H1 (cell line): ENCODE measurements around the gene ANKRD17. TPM values are rescaled to one million over a fixed set of nuclear protein-coding genes. Genes with fewer than 3 reads are reported as not detected.
A peak's percentile ranks its signal among the peaks of the same experiment; 100 is the strongest.

Experiments
- CTCF ChIA-PET: fragments of 300-600 bp; sonication (Branson Sonifier 250); formaldehyde crosslinking; loops from one replicate; lab custom pipeline; 2021; ENCODE audit not compliant: partially characterized antibody; lab: Charles Lee
- POLR2A ChIA-PET: fragments of 300-600 bp; sonication (Branson Sonifier 250); formaldehyde crosslinking; loops from one replicate; lab custom pipeline; 2021; ENCODE audit warnings: inconsistent platforms; ENCODE audit not compliant: partially characterized antibody; lab: Charles Lee
- DNase-seq, 2 experiments: peaks; one replicate each; pipeline versions ENCODE4 v3.0.0 to v3.0.0-alpha.2; 2010 to 2022; ENCODE audit warnings: low spot score in 2 of 2, low read depth in 1 of 2, mixed read lengths in 1 of 2
- FAIRE-seq: peaks from 2 replicates; lab custom pipeline; 2011; peaks lifted over from hg19 to GRCh38; lab: Jason Lieb, UNC
- H2AFZ ChIP-seq: 2 replicates; pipeline ENCODE4 v1.8.1; 2012; ENCODE audit warnings: low read length, inconsistent platforms
- H2AK5ac ChIP-seq: 2 replicates; pipeline ENCODE4 v1.6.1; 2013; ENCODE audit warnings: low read depth, low read length
- H2BK120ac ChIP-seq: replicated peaks from 2 replicates; pipeline ENCODE3; 2013; ENCODE audit warnings: low read depth, low read length, inconsistent platforms
- H2BK12ac ChIP-seq: 2 replicates; pipeline ENCODE4 v1.6.1; 2013; ENCODE audit warnings: low read depth, low read length
- H2BK15ac ChIP-seq: 2 replicates; pipeline ENCODE4 v1.6.1; 2013; ENCODE audit warnings: low read length
- H2BK20ac ChIP-seq: 2 replicates; pipeline ENCODE4 v1.6.1; 2013; ENCODE audit warnings: low read length
- H2BK5ac ChIP-seq: 2 replicates; pipeline ENCODE4 v1.6.1; 2013; ENCODE audit warnings: low read depth, low read length
- H3K14ac ChIP-seq: 2 replicates; pipeline ENCODE4 v1.6.1; 2013; ENCODE audit warnings: inconsistent platforms; ENCODE audit not compliant: insufficient read length
- H3K18ac ChIP-seq: 2 replicates; pipeline ENCODE4 v1.6.1; 2013; ENCODE audit warnings: low read length; ENCODE audit errors: extremely low read depth
- H3K23ac ChIP-seq: 2 replicates; pipeline ENCODE4 v1.6.1; 2013; ENCODE audit warnings: inconsistent platforms; ENCODE audit not compliant: insufficient read length
- H3K23me2 ChIP-seq: 2 replicates; pipeline ENCODE4 v1.6.1; 2013; ENCODE audit warnings: low read depth, low read length
- H3K27ac ChIP-seq: 2 replicates; pipeline ENCODE4 v1.6.1; 2011; ENCODE audit warnings: low read depth, low read length, inconsistent platforms
- H3K27me3 ChIP-seq, 4 experiments: replicated peaks in 1 of 4; 1 replicate in 1 of 4; 2 replicates in 3 of 4; pipeline versions ENCODE4 v1.6.1 to v1.8.1; 2011 to 2013; ENCODE audit warnings: low read length in 3 of 4, mild to moderate bottlenecking in 3 of 4, inconsistent platforms in 2 of 4, mixed read lengths in 2 of 4, moderate library complexity in 1 of 4; ENCODE audit not compliant: control insufficient read depth in 3 of 4, insufficient read depth in 3 of 4; ENCODE audit errors: extremely low read depth in 1 of 4
- H3K36me3 ChIP-seq, 4 experiments: 2 replicates each; pipeline versions ENCODE4 v1.6.1 to v1.8.1; 2011 to 2013; ENCODE audit warnings: mild to moderate bottlenecking in 4 of 4, low read length in 3 of 4, moderate library complexity in 2 of 4, control low read depth in 1 of 4, inconsistent platforms in 1 of 4; ENCODE audit not compliant: insufficient read depth in 4 of 4, control insufficient read depth in 2 of 4
- H3K4ac ChIP-seq: replicated peaks from 2 replicates; pipeline ENCODE3; 2013; ENCODE audit warnings: low read length, low read depth, mixed read lengths, inconsistent platforms; ENCODE audit not compliant: insufficient read length
- H3K4me1 ChIP-seq, 4 experiments: replicated peaks in 1 of 4; 1 replicate in 1 of 4; 2 replicates in 3 of 4; pipeline versions ENCODE4 v1.6.1 to v1.8.1; 2011 to 2013; ENCODE audit warnings: low read length in 3 of 4, inconsistent platforms in 2 of 4, mixed read lengths in 1 of 4; ENCODE audit not compliant: insufficient read depth in 4 of 4, control insufficient read depth in 3 of 4
- H3K4me2 ChIP-seq, 2 experiments: 2 replicates each; pipeline versions ENCODE4 v1.6.1 to v1.8.1; 2011 to 2013; ENCODE audit warnings: low read depth in 2 of 2, low read length in 2 of 2, control low read depth in 1 of 2, inconsistent platforms in 1 of 2, mild to moderate bottlenecking in 1 of 2; ENCODE audit not compliant: insufficient read depth in 1 of 2
- H3K4me3 ChIP-seq, 4 experiments: fragments of 200-600, 300-600 bp in 1 of 4; sonication (generic), shearing (Covaris generic), sonication (Bioruptor Twin) in 1 of 4; 2 replicates each; pipeline versions ENCODE4 v1.5.1 to v1.8.1; 2011 to 2016; ENCODE audit warnings: low read length in 4 of 4, low read depth in 3 of 4, control low read depth in 2 of 4, inconsistent platforms in 2 of 4, mild to moderate bottlenecking in 2 of 4, mixed read lengths in 1 of 4, moderate library complexity in 1 of 4; ENCODE audit not compliant: insufficient read depth in 2 of 4; ENCODE audit errors: extremely low read depth in 1 of 4
- H3K56ac ChIP-seq: replicated peaks from 2 replicates; pipeline ENCODE3; 2013; ENCODE audit warnings: low read depth, mild to moderate bottlenecking, mixed read lengths, low read length, inconsistent platforms; ENCODE audit not compliant: insufficient read length
- H3K79me1 ChIP-seq: 2 replicates; pipeline ENCODE4 v1.6.1; 2013; ENCODE audit warnings: low read depth, low read length, control low read depth
- H3K79me2 ChIP-seq, 2 experiments: 2 replicates each; pipeline versions ENCODE4 v1.6.1 to v1.8.1; 2012 to 2013; ENCODE audit warnings: low read length in 2 of 2, mild to moderate bottlenecking in 2 of 2, inconsistent platforms in 1 of 2; ENCODE audit not compliant: insufficient read depth in 2 of 2, control insufficient read depth in 1 of 2
- H3K9ac ChIP-seq, 4 experiments: replicated peaks in 1 of 4; 1 replicate in 1 of 4; 2 replicates in 3 of 4; pipeline versions ENCODE4 v1.6.1 to v1.8.1; 2011 to 2013; ENCODE audit warnings: low read depth in 3 of 4, low read length in 3 of 4, control low read depth in 2 of 4, mild to moderate bottlenecking in 2 of 4, moderate library complexity in 2 of 4, inconsistent platforms in 1 of 4; ENCODE audit errors: extremely low read depth in 1 of 4
- H3K9me3 ChIP-seq, 2 experiments: 2 replicates each; pipeline versions ENCODE4 v1.6.1 to v1.8.1; 2012 to 2013; ENCODE audit warnings: mild to moderate bottlenecking in 2 of 2, moderate library complexity in 2 of 2, control low read depth in 1 of 2, inconsistent platforms in 1 of 2, low read depth in 1 of 2, low read length in 1 of 2, mixed read lengths in 1 of 2; ENCODE audit not compliant: insufficient read depth in 2 of 2
- H4K20me1 ChIP-seq, 2 experiments: replicated peaks in 1 of 2; 2 replicates each; pipeline versions ENCODE3 to v1.8.1; 2011 to 2013; ENCODE audit warnings: inconsistent platforms in 2 of 2, low read length in 2 of 2, mild to moderate bottlenecking in 1 of 2; ENCODE audit not compliant: insufficient read depth in 2 of 2, control insufficient read depth in 1 of 2
- H4K5ac ChIP-seq: 2 replicates; pipeline ENCODE4 v1.6.1; 2013; ENCODE audit warnings: low read length, low read depth, mixed read lengths, inconsistent platforms; ENCODE audit not compliant: insufficient read length
- H4K8ac ChIP-seq: 2 replicates; pipeline ENCODE4 v1.8.0; 2013; ENCODE audit warnings: mild to moderate bottlenecking, moderate library complexity, low read length, inconsistent platforms; ENCODE audit not compliant: insufficient read depth; ENCODE audit errors: extremely low read depth
- H4K91ac ChIP-seq: replicated peaks from 2 replicates; pipeline ENCODE3; 2013; ENCODE audit warnings: low read length, mixed read lengths, inconsistent platforms; ENCODE audit not compliant: insufficient read length
- BCL11A ChIP-seq, 2 experiments: IDR thresholded peaks; one replicate each; pipeline ENCODE4 v1.6.1; 2011; ENCODE audit warnings: low read depth in 2 of 2, low read length in 2 of 2, mild to moderate bottlenecking in 2 of 2
- CBX5 ChIP-seq: fragments of 300-800, 300-1000 bp; sonication (generic); IDR thresholded peaks from 2 replicates; pipeline ENCODE4 v1.7.1; 2016; ENCODE audit warnings: antibody characterized with exemption, low read length, low read depth
- GABPA ChIP-seq: IDR thresholded peaks from 2 replicates; pipeline ENCODE4 v1.6.1; 2011; ENCODE audit warnings: mild to moderate bottlenecking, low read length, moderate library complexity, borderline replicate concordance; ENCODE audit not compliant: insufficient read depth
- HDAC6 ChIP-seq: IDR thresholded peaks from one replicate; pipeline ENCODE4 v1.7.1; 2012; ENCODE audit warnings: low read depth, mild to moderate bottlenecking, inconsistent platforms, low read length, moderate library complexity
- JUN ChIP-seq: IDR thresholded peaks from 2 replicates; pipeline ENCODE4 v1.6.1; 2011; ENCODE audit warnings: low read depth, mild to moderate bottlenecking, improper control_type of control experiment, low read length
- MAX ChIP-seq: IDR thresholded peaks from 2 replicates; pipeline ENCODE4 v1.6.1; 2012; ENCODE audit warnings: inconsistent platforms
- RAD21 ChIP-seq, 2 experiments: IDR thresholded peaks in 1 of 2; conservative IDR thresholded peaks in 1 of 2; 2 replicates each; pipeline ENCODE4 v1.6.1; 2011; ENCODE audit warnings: low read depth in 2 of 2, low read length in 2 of 2, improper control_type of control experiment in 1 of 2, inconsistent platforms in 1 of 2, mild to moderate bottlenecking in 1 of 2, moderate library complexity in 1 of 2
- SP1 ChIP-seq: IDR thresholded peaks from 2 replicates; pipeline ENCODE4 v1.6.1; 2011; ENCODE audit warnings: low read depth, low read length
- TBP ChIP-seq: IDR thresholded peaks from 2 replicates; pipeline ENCODE4 v1.6.1; 2011; ENCODE audit warnings: low read depth, low read length, improper control_type of control experiment
- TEAD4 ChIP-seq: IDR thresholded peaks from 2 replicates; pipeline ENCODE4 v1.6.1; 2012; ENCODE audit warnings: low read depth, low read length, inconsistent platforms, mixed read lengths
- ZNF274 ChIP-seq: IDR thresholded peaks from 2 replicates; pipeline ENCODE4 v1.7.0; 2012; ENCODE audit warnings: low read length, borderline replicate concordance; ENCODE audit errors: extremely low read depth
- WGBS, 2 experiments: shearing (Covaris generic) in 1 of 2; methylation state at CpG; one replicate each; pipeline versions ENCODE4 v1.1.6 to v1.1.7; 2013 to 2015; ENCODE audit warnings: low lambda C conversion rate in 2 of 2, mixed read lengths in 2 of 2, inconsistent platforms in 1 of 2, low coverage in 1 of 2, missing lambda C conversion rate in 1 of 2; ENCODE audit not compliant: insufficient replicate concordance in 2 of 2, insufficient coverage in 1 of 2, insufficient read length in 1 of 2; ENCODE audit errors: extremely low coverage in 1 of 2, missing lambda C conversion rate in 1 of 2; 5-methylcytosine and 5-hydroxymethylcytosine counted together
- polyA plus RNA-seq, 7 experiments: library from polyadenylated mRNA; depleted of rRNA in 3 of 7; stranded (reverse) in 5 of 7; unstranded in 2 of 7; fragments of >200 nt in 5 of 7; fragments of 200-250 nt in 2 of 7; gene quantifications; 1 replicate in 5 of 7; 2 replicates in 1 of 7; 4 replicates in 1 of 7; pipeline versions ENCODE4 v1.2.1 to v1.2.3, GENCODE V29; 2011 to 2013; ENCODE audit warnings: missing spikeins in 2 of 7, mixed read lengths in 2 of 7
- total RNA-seq: library from RNA; stranded (reverse); fragmentation: NEBNext Ultra II Directional; extraction: Animal tissue kit (Norgen Biotek cat#: 25700); gene quantifications from 2 replicates; pipeline ENCODE4 v1.2.1, GENCODE V29; 2021

ANKRD17 gene
- total and polyA plus RNA-seq, 2 of the 8 experiments (the other 6 are each of a cell fraction or from before 2014, with no cell fraction given): 42.4 to 93.7 TPM

GRCh38 chr4:73069338-73070073 is 189.1 kb downstream of the ANKRD17 start, which contains the start of gene COX18:
TSS of gene COX18 (minus strand) at chr4:73069716. CDS start at chr4:73069649, 67 bp downstream.
- Histone ChIP-seq H2BK12ac (peak within 1 kb of the TSS; percentile 6; the same call in 1 of the 2 replicates), H3K27ac (peak within 1 kb of the TSS; percentile 92), H3K18ac (peak within 1 kb of the TSS; percentile 44), H3K4me3 (peak within 1 kb of the TSS; percentile 63 to 89 (median 83)), H2AFZ (peak within 1 kb of the TSS; percentile 97), H2AK5ac (no peak within 1 kb of the TSS), H2BK15ac (no peak within 1 kb of the TSS), H2BK5ac (peak within 1 kb of the TSS; percentile 77), H3K14ac (no peak within 1 kb of the TSS), H3K9ac (peak within 1 kb of the TSS; percentile 78 to 94 (median 88)), H3K4me2 (peak within 1 kb of the TSS; percentile 95), H3K56ac (peak within 1 kb of the TSS; percentile 27), H3K4me1 (peaks cover 0 to 4% (median 1%) of the 10 kb centered on the region in 4 experiments; a peak in 2 of 7 replicates), H4K8ac (peak within 1 kb of the TSS; percentile 92; the same call in 1 of the 2 replicates), H4K20me1 (no peaks in the 10 kb centered on the region), H2BK120ac (no peak within 1 kb of the TSS), H3K79me1 (no peaks in the 10 kb centered on the region), H3K4ac (peak within 1 kb of the TSS; percentile 58), H4K5ac (peak within 1 kb of the TSS; percentile 40), H3K23ac (no peak within 1 kb of the TSS), H2BK20ac (no peak within 1 kb of the TSS), H3K36me3 (peaks cover 0 to 12% (median under 1%) of the 10 kb centered on the region in 4 experiments; a peak in 3 of 8 replicates), H3K23me2 (peaks cover 7% of the 10 kb centered on the region; the same call in 1 of the 2 replicates), H3K27me3 (no peaks in the 10 kb centered on the region), H3K79me2 (peaks cover 0 to 12% of the 10 kb centered on the region in 2 experiments; a peak in 2 of 4 replicates), H3K9me3 (no peaks in the 10 kb centered on the region), H4K91ac (peak within 1 kb of the TSS; percentile 29)
- 1% methylated on average over 41 of the region's 62 CpGs; no CpG with 5 or more reads in 1 of the 2 experiments for WGBS, 2 experiments
- peak; percentile 78 for FAIRE-seq
- peak; percentile 93 to 95 for DNase-seq
- ChIA-PET POLR2A (interaction anchor here (0.7 to 1.7 kb wide), 5 partner anchors 12 to 189 kb away, joined by 3 to 9 read pairs (median 3); partner anchors contain the start of gene ANKRD17), CTCF (interaction anchor here (1.0 kb wide), 1 partner anchor 189 kb away, joined by 4 read pairs; the partner anchor contains the start of gene ANKRD17)
- TF ChIP-seq RAD21 (IDR thresholded peaks at IDR 0.05 in 1 of 2, conservative IDR thresholded peaks at IDR 0.05 in 1 of 2; ENCODE audit: low read depth in 2 of 2, low read length in 2 of 2) (no peak), ZNF274 (no peak), CBX5 (no peak), MAX (peak; percentile 90), TBP (peak; percentile 72), GABPA (no peak), HDAC6 (no peak), JUN (0 out of 2 replicates have a peak, but pooled peaks have one; percentile 50), TEAD4 (no peak), SP1 (no peak), BCL11A (IDR thresholded peaks at IDR 0.05; ENCODE audit: low read depth in 2 of 2, low read length in 2 of 2) (no peak)
